K562 (cell line): ENCODE data around the gene SEC14L2. TPM values are rescaled to one million over a fixed set of nuclear protein-coding genes. Genes with fewer than 3 reads are reported as not detected.

Experiments used
- ARID3A ChIP-seq: IDR thresholded peaks from 2 replicates; pipeline ENCODE4 v1.6.1; 2012; ENCODE audit warnings: low read depth, low read length, improper control_type of control experiment, borderline replicate concordance
- CBX2 ChIP-seq: fragments of 200-600 bp; sonication (generic); IDR thresholded peaks from one replicate; pipeline ENCODE4 v1.6.1; 2012; ENCODE audit warnings: mild to moderate bottlenecking, low read length, inconsistent platforms; ENCODE audit not compliant: insufficient read depth, poor library complexity, severe bottlenecking
- CLOCK ChIP-seq: fragments of 250-450 bp; sonication (Bioruptor Pico); IDR thresholded peaks from 2 replicates; pipeline ENCODE4 v1.4.0; 2020; ENCODE audit warnings: mild to moderate bottlenecking, moderate library complexity, borderline replicate concordance
- DIDO1 ChIP-seq: fragments of 450-650 bp; IDR thresholded peaks from 2 replicates; pipeline ENCODE4 v1.6.1; 2016; ENCODE audit warnings: low read depth, missing biosample characterization, missing genetic modification characterization
- ERF ChIP-seq: fragments of 450-650 bp; formaldehyde crosslinking; IDR thresholded peaks from 2 replicates; pipeline ENCODE4 v1.4.0; 2020; ENCODE audit warnings: mild to moderate bottlenecking, mixed read lengths
- FOXA3 ChIP-seq, 2 experiments: fragments of 450-650 bp in 1 of 2; sonication (generic) in 1 of 2; formaldehyde crosslinking; IDR thresholded peaks in 1 of 2; conservative IDR thresholded peaks in 1 of 2; 2 replicates each; pipeline versions ENCODE4 v1.4.0 to v1.8.0; 2020 to 2022; ENCODE audit warnings: mild to moderate bottlenecking in 2 of 2, missing genetic modification reagents in 1 of 2
- FOXP1 ChIP-seq: sonication (generic); formaldehyde crosslinking; IDR thresholded peaks from 2 replicates; pipeline ENCODE4 v1.8.0; 2022; ENCODE audit warnings: mild to moderate bottlenecking, missing genetic modification reagents
- GATAD2A ChIP-seq: fragments of 450-650 bp; IDR thresholded peaks from 2 replicates; pipeline ENCODE4 v1.6.1; 2017
- HDAC6 ChIP-seq: IDR thresholded peaks from 2 replicates; pipeline ENCODE4 v1.6.1; 2012; ENCODE audit warnings: low read depth, mild to moderate bottlenecking, control low read depth, inconsistent platforms, low read length, moderate library complexity
- HNRNPL ChIP-seq: fragments of 200-400 bp; formaldehyde crosslinking; IDR thresholded peaks from 2 replicates; pipeline ENCODE4 v1.6.1; 2017; ENCODE audit warnings: low read depth, mild to moderate bottlenecking, low read length
- MED1 ChIP-seq: sonication (generic); formaldehyde crosslinking; IDR thresholded peaks from 2 replicates; pipeline ENCODE4 v1.8.1; 2023; ENCODE audit warnings: missing genetic modification reagents, borderline replicate concordance
- NCOA1 ChIP-seq: fragments of 450-650 bp; IDR thresholded peaks from 2 replicates; pipeline ENCODE4 v1.6.1; 2016; ENCODE audit warnings: low read depth
- NFRKB ChIP-seq: fragments of 450-650 bp; IDR thresholded peaks from 2 replicates; pipeline ENCODE4 v1.6.1; 2016; ENCODE audit warnings: low read depth
- NRF1 ChIP-seq, 2 experiments: fragments of 450-650 bp; IDR thresholded peaks in 1 of 2; conservative IDR thresholded peaks in 1 of 2; 2 replicates each; pipeline ENCODE4 v1.6.1; 2014; ENCODE audit warnings: mild to moderate bottlenecking in 2 of 2
- PML ChIP-seq: IDR thresholded peaks from 2 replicates; pipeline ENCODE4 v1.6.1; 2012; ENCODE audit warnings: low read length, inconsistent platforms
- RFX1 ChIP-seq: fragments of 450-650 bp; IDR thresholded peaks from 2 replicates; pipeline ENCODE4 v1.6.1; 2016; ENCODE audit warnings: mild to moderate bottlenecking, moderate library complexity
- RFX5 ChIP-seq: IDR thresholded peaks from 2 replicates; pipeline ENCODE4 v1.6.1; 2011; ENCODE audit warnings: low read depth, mild to moderate bottlenecking, improper control_type of control experiment, low read length
- SMAD1 ChIP-seq: fragments of 150-350 bp; IDR thresholded peaks from 2 replicates; pipeline ENCODE4 v1.6.1; 2014; ENCODE audit warnings: low read length, low read depth; ENCODE audit not compliant: partially characterized antibody
- SMAD4 ChIP-seq: fragments of 250-450 bp; sonication (Bioruptor Pico); conservative IDR thresholded peaks from 2 replicates; pipeline ENCODE4 v1.8.0; 2021; ENCODE audit warnings: inconsistent platforms, mild to moderate bottlenecking, moderate library complexity
- SNRNP70 ChIP-seq: fragments of 200-400 bp; formaldehyde crosslinking; optimal IDR thresholded peaks from 2 replicates; pipeline ENCODE3; 2017; ENCODE audit warnings: low read depth, low read length
- ZKSCAN8 ChIP-seq: fragments of 200-800 bp; sonication (Bioruptor generic); IDR thresholded peaks from 2 replicates; pipeline ENCODE4 v1.6.1; 2016; ENCODE audit warnings: missing genetic modification characterization, missing compliant biosample characterization
- ZNF224 ChIP-seq: sonication (generic); formaldehyde crosslinking; IDR thresholded peaks from 2 replicates; pipeline ENCODE4 v1.8.0; 2022; ENCODE audit warnings: mild to moderate bottlenecking, missing genetic modification reagents
- ZNF639 ChIP-seq, 2 experiments: fragments of 200-800 bp in 1 of 2; sonication (Bioruptor generic) in 1 of 2; sonication (generic) in 1 of 2; formaldehyde crosslinking in 1 of 2; IDR thresholded peaks in 1 of 2; conservative IDR thresholded peaks in 1 of 2; 2 replicates each; pipeline versions ENCODE4 v1.5.0 to v1.6.1; 2016 to 2020; ENCODE audit warnings: missing compliant biosample characterization in 1 of 2, missing genetic modification characterization in 1 of 2, missing genetic modification reagents in 1 of 2
- polyA plus RNA-seq, 8 experiments: library from polyadenylated mRNA; depleted of rRNA in 4 of 8; stranded (reverse) in 5 of 8; unstranded in 3 of 8; fragments of >200 nt; fragmentation: Nextera tagmentation in 2 of 8; fragmentation: Illumina TruSeq in 1 of 8; extraction: Ambion mirVana in 2 of 8; extraction: Trizol in 1 of 8; gene quantifications; 2 replicates each; pipeline versions ENCODE4 v1.2.1 to v1.2.3, GENCODE V29; 2011 to 2014; ENCODE audit warnings: inconsistent platforms in 1 of 8, missing spikeins in 1 of 8
- total RNA-seq, 7 experiments: library from RNA; depleted of rRNA in 6 of 7; stranded (reverse); fragments of >200 nt in 6 of 7; fragmentation: Illumina TruSeq in 2 of 7; extraction: Trizol in 2 of 7; gene quantifications; 2 replicates each; pipeline versions ENCODE4 v1.2.1 to v1.2.3, GENCODE V29; 2011 to 2021; ENCODE audit warnings: low replicate concordance in 1 of 7

The SEC14L2 gene
- total and polyA plus RNA-seq, 9 of the 15 experiments (the other 6 are each of a cell fraction or from before 2014, with no cell fraction given): 0.03 to 0.17 (median 0.10) TPM

- no peak for TF ChIP-seq ARID3A
- 0 out of 2 replicates have a peak, but pooled peaks have one; percentile 22 for TF ChIP-seq SMAD4
- peak; percentile 49; the same call in 1 of the 2 replicates for TF ChIP-seq ERF (CRISPR knock-in tag)
- no peak for TF ChIP-seq HDAC6
- TF ChIP-seq GATAD2A: no peak
- TF ChIP-seq RFX1: no peak
- peak in 1 of 2 experiments; percentile 73; a peak in 1 of 4 replicates for TF ChIP-seq FOXA3 (CRISPR knock-in tag; conservative IDR thresholded peaks at IDR 0.05 in 1 of 2, IDR thresholded peaks at IDR 0.05 in 1 of 2)
- no peak for TF ChIP-seq NRF1 (conservative IDR thresholded peaks at IDR 0.05 in 1 of 2, IDR thresholded peaks at IDR 0.05 in 1 of 2)
- TF ChIP-seq MED1 (CRISPR knock-in tag): no peak
- TF ChIP-seq FOXP1 (CRISPR knock-in tag): 0 out of 2 replicates have a peak, but pooled peaks have one; percentile 44
- TF ChIP-seq HNRNPL: no peak
- TF ChIP-seq ZNF639 (CRISPR knock-in tag; conservative IDR thresholded peaks at IDR 0.05 in 1 of 2, IDR thresholded peaks at IDR 0.05 in 1 of 2): peak in 1 of 2 experiments; percentile 20; a peak in 1 of 4 replicates
- TF ChIP-seq SMAD1: no peak
- TF ChIP-seq SNRNP70: no peak
- TF ChIP-seq PML: peak; percentile 56; the same call in 1 of the 2 replicates
- TF ChIP-seq ZKSCAN8 (CRISPR knock-in tag): 0 out of 2 replicates have a peak, but pooled peaks have one; percentile 10
- TF ChIP-seq NCOA1: no peak
- no peak for TF ChIP-seq DIDO1
- no peak for TF ChIP-seq CBX2
- no peak for TF ChIP-seq ZNF224
- no peak for TF ChIP-seq RFX5
- 0 out of 2 replicates have a peak, but pooled peaks have one; percentile 25 for TF ChIP-seq NFRKB
- TF ChIP-seq CLOCK (CRISPR knock-in tag): no peak
Measured at GRCh38 chr22:30423301-30423958, 26.6 kb downstream of the SEC14L2 start (continued).
